HG03442 (cell line): ENCODE data around the gene RUNX3.
"Not testable (repeated sequence)": the region's sequence is repeated elsewhere in the genome, so short reads cannot be mapped to it uniquely, and the experiment has no call there.

ENCODE experiments used
- ATAC-seq: cut with Tn5 transposase; IDR thresholded peaks from one replicate; pipeline ENCODE4 v1.9.1; 2021; ENCODE audit warnings: mild to moderate bottlenecking, moderate library complexity; ENCODE audit not compliant: unreplicated experiment

The RUNX3 gene

GRCh38 chr1:24930260-24931145, at the start of gene RUNX3:
RUNX3 (minus strand) TSS chr1:24930276; CDS start chr1:24929868, 408 bp downstream.
- peak; percentile 73 for ATAC-seq

DNA sequence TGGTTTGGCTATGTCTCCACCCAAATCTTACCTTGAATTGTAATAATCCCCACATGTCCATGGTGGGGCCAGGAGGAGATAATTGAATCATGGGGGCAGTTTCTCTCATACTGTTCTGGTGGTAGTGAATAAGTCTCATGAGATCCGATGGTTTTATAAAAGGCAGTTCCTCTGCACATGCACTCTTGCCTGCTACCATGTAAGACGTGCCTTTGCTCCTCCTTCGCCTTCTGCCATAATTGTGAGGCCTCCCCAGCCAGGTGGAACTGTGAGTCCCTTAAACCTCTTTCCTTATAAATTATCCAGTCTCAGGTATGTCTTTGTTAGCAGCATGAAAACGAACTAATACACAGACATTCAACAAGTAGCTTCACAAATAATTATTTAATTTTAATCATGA, 49.2 kb upstream of the RUNX3 start:
- not testable (repeated sequence) for ATAC-seq

DNA sequence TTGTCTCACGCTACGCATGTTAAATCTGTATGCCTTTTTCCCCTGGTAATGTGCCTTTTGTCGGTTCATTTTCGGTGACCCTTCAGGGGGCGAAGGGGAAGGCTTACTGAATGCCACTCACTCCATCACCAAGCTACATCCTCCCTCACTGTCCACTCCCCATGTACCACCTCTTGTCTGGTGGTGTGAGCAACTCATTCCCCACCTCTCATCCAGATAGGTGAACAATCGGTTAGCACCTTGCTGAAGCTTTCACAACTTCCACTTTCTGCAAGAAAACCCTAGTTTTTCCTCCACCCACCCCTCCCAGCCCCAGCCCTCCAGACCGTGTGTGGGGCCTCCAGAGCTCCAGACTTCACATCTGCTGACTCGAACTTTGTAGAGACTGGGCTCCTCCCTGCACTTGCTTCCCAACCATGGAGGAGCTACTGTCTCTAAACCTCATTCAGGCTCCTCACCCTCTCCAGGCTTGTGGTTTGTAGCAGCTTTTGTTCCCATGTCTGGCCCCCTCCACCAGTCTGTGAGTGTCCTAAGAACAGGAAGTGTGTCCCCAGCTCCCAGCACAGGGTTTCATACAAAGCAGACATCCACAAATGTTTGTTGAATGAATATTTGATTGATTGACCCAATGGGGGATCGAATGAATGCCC, 48.4 kb upstream of the RUNX3 start:
- no peak for ATAC-seq

- ATAC-seq, result no peak
These were observed 45.3 kb upstream of the RUNX3 start for GRCh38 chr1:24975391-24975790.

GRCh38 chr1:24973315-24973714, 43.2 kb upstream of the RUNX3 start:
- no peak for ATAC-seq

GRCh38 chr1:24972915-24973242, 42.8 kb upstream of the RUNX3 start:
- no peak for ATAC-seq

- no peak for ATAC-seq
These were observed 42.3 kb upstream of the RUNX3 start for GRCh38 chr1:24972221-24972914.

- ATAC-seq, result no peak
These were observed 41.1 kb upstream of the RUNX3 start for GRCh38 chr1:24970926-24971875.

DNA sequence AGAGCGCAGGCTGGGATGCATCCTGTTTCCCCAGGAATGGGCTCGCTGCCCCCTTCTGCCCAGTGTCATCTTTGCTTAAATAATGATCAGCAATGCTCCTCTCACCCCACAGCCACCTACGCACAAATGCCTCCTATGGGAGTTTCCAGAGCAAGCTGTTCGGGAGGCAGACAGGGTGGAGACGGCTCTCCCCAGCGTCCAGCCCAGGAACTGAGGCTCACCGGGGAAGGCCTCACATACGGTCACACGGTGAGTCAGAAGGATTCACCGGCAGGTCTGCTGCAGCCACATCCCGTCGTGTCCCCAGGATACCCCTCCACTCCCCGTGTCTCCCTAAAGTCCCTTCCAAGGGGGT, 40.3 kb upstream of the RUNX3 start:
- ATAC-seq, result no peak

- no peak for ATAC-seq
These were observed 39.7 kb upstream of the RUNX3 start for GRCh38 chr1:24969596-24970398.

- no peak for ATAC-seq
These were observed 39.0 kb upstream of the RUNX3 start for GRCh38 chr1:24968941-24969585.

DNA sequence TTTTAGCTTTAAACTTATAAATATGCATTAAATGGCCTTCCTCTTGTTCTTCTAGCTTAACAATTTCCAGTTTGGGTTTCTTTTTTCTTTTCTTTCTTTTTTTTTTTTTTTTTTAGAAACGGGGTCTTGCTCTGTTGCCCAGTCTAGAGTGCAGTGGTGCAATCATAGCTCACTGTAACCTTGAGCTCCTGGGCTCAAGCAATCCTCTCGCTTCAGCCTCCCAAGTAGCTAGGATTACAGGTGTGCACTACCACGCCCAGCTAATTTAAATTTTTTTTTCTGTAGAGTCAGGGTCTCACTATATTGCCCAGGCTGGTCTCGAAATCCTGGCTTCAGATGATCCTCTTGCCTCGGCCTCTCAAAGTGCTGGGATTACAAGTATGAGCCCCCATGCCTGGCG, 37.9 kb upstream of the RUNX3 start:
- ATAC-seq, result no peak

DNA sequence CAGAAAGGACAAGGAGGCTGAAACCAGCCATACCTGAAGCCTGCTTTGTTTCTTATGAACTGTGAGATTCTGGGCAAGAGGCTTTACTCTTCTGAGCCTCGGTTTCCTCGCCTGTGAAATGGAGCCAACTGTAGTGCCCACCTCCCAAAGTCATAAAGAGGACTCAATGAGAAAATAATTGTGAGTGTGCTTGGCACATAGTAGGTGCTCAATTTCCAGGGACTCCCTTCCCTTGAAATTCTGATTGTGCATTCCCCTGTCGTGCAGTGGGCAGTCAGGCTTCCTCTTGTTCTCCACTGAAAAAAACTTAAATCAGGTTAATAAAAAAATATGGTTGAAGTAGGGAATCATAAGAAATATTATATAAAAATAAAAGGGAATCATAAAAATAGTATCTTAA, 37.5 kb upstream of the RUNX3 start:
- no peak for ATAC-seq

GRCh38 chr1:24966724-24967346, 36.8 kb upstream of the RUNX3 start:
- no peak for ATAC-seq

GRCh38 chr1:24966121-24966723, 36.1 kb upstream of the RUNX3 start:
- no peak for ATAC-seq

- no peak for ATAC-seq
These were observed 35.5 kb upstream of the RUNX3 start for GRCh38 chr1:24965571-24965930.

- peak; percentile 82 for ATAC-seq
These were observed 34.9 kb upstream of the RUNX3 start for GRCh38 chr1:24964811-24965570.
